Effector memory CD4-positive, alpha-beta T cell (primary cell): Measurements from ENCODE around the gene ZNF430.
"Not testable (repeated sequence)": the region's sequence is repeated elsewhere in the genome, so short reads cannot be mapped to it uniquely, and the experiment has no call there.

Experiments
- DNase-seq, 3 donors: peaks; one replicate each; pipeline ENCODE4 v3.0.0-alpha.2; 2020
- H3K27ac ChIP-seq: 2 replicates; pipeline ENCODE4 v1.7.0; 2013; ENCODE audit warnings: mild to moderate bottlenecking, low read length, moderate library complexity; ENCODE audit not compliant: insufficient read depth, poor library complexity, severe bottlenecking
- H3K27me3 ChIP-seq: replicated peaks from 2 replicates; pipeline ENCODE4 v1.7.0; 2013; ENCODE audit warnings: mild to moderate bottlenecking, low read length; ENCODE audit not compliant: insufficient read depth, control insufficient read depth, poor library complexity, severe bottlenecking
- H3K36me3 ChIP-seq: 2 replicates; pipeline ENCODE4 v1.7.0; 2013; ENCODE audit warnings: mild to moderate bottlenecking, low read length, moderate library complexity; ENCODE audit not compliant: control insufficient read depth, insufficient read depth
- H3K4me1 ChIP-seq: 2 replicates; pipeline ENCODE4 v1.7.0; 2013; ENCODE audit warnings: low read length, mild to moderate bottlenecking; ENCODE audit not compliant: control insufficient read depth, insufficient read depth, poor library complexity, severe bottlenecking
- H3K4me3 ChIP-seq: 2 replicates; pipeline ENCODE4 v1.7.0; 2013; ENCODE audit warnings: low read length, low read depth, mild to moderate bottlenecking; ENCODE audit not compliant: insufficient read depth, poor library complexity, severe bottlenecking
- H3K9me3 ChIP-seq: 2 replicates; pipeline ENCODE4 v1.7.0; 2013; ENCODE audit warnings: mild to moderate bottlenecking, low read length, moderate library complexity; ENCODE audit not compliant: control insufficient read depth
- total RNA-seq, 3 donors: gene quantifications; one replicate each; lab custom pipeline; 2026; lab: John Stamatoyannopoulos, UW

The ZNF430 gene
- total RNA-seq: 38.7 to 58.8 (median 50.1) reads per million in 3 donors

DNA sequence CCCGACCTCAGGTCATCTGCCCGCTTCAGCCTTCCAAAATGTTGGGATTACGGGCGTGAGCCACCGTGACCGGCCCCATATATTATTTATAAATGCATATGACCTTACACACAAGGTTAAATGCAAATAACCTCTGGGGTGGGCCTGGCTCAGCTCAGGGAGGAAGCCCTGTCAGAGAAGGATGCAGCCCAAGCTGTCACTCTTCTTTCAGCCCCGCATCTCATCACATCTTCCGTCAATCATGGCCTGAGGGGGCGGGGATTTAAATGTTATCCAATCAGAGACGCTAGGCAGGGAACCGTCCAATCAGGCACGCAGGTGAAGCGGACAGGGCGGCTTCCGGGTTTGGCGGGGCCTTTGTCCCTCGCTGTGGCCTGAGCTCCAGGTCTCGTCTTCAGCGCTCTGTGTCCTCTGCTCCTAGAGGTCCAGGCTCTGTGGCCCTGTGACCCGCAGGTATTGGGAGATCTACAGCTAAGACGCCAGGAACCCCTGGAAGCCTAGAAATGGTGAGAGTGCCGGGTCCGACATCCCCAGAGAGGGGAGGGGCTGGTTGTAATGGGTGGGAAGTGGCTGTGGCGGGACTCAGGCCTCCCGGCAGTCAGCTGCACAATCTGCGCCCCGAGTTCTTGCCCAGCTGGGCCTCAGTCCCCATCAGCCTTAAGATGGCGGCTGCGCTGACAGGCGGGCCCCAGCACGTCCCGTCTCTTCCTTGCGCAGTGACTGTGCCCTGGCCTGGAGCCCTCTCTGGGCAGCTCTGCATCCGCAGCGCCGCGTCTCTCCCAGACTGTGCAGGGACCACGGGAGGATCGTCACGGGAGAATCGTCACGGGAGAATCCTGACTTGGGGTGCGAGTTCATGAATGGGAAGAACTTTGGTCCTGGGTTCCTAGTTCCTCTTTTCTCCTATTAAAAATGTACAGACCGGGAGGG is at the start of gene ZNF430:
ZNF430 (plus strand) TSS at position 360 of the 930 bp plus-strand sequence; CDS start at position 504, 144 bp downstream.
- Histone ChIP-seq H3K27ac (peak within 1 kb of the TSS; percentile 97), H3K4me3 (peak within 1 kb of the TSS; percentile 95), H3K36me3 (peaks cover under 1% of the 10 kb centered on the region), H3K4me1 (peaks cover 10% of the 10 kb centered on the region), H3K27me3 (no peaks in the 10 kb centered on the region), H3K9me3 (no peaks in the 10 kb centered on the region)
- DNase-seq: peak; percentile 82 to 91 (median 91)

DNA sequence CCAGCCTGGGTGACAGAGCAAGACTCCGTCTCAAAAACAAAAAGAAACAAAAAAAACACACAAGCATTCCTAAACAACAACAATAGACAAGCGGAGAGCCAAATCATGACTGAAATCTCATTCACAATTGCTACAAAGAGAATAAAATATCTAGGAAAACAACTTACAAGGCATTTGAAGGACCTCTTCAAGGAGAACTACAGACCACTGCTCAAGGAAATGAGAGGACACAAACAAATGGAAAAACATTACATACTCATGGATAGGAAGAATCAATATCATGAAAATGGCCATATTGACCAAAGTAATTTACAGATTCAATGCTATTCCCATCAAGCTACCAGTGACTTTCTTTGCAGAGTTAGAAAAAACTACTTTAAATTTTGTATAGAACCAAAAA is 27.7 kb upstream of the ZNF430 start:
- H3K27me3 ChIP-seq, H3K27ac ChIP-seq, H3K4me3 ChIP-seq, H3K4me1 ChIP-seq, DNase-seq, H3K36me3 ChIP-seq, H3K9me3 ChIP-seq: not testable (repeated sequence)

DNA sequence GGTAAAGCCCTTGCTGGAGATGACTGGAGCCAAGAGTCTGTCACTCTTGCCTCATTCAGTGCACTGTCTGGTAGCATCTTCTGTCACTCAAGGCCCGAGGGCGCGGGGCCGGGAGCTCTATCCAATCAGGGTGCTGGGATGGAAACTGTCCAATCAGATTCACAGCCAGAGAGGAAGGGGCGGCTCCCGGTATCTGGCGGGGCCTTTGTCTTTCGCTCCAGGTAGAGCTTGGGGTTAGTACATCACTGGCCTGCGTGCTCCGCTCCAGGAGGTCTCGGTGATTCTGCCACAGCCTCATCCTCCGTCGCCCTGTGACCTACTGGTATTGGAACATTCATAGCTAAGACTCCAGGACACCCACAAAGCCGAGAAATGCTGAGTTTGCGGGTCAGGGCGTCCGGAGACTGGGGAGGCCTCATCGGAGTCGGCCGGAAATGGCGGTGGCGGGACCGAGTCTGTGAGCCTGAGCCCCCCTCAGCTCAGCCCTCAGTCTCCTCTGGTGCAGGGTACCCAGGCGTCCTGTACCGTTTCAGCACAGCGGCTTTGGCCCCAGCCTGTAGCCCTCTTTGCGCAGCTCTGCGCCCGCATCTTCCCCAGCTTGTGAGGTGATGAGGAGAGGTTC is 20.6 kb upstream of the ZNF430 start:
- H3K4me3 ChIP-seq: peak overlapping the region; percentile 60
- no peaks in the 10 kb centered on the region for H3K36me3 ChIP-seq
- no peaks in the 10 kb centered on the region for H3K9me3 ChIP-seq
- peak; percentile 69 to 82 (median 82) for DNase-seq
- H3K27ac ChIP-seq: no peak overlapping the region
- no peaks in the 10 kb centered on the region for H3K4me1 ChIP-seq
- no peaks in the 10 kb centered on the region for H3K27me3 ChIP-seq

DNA sequence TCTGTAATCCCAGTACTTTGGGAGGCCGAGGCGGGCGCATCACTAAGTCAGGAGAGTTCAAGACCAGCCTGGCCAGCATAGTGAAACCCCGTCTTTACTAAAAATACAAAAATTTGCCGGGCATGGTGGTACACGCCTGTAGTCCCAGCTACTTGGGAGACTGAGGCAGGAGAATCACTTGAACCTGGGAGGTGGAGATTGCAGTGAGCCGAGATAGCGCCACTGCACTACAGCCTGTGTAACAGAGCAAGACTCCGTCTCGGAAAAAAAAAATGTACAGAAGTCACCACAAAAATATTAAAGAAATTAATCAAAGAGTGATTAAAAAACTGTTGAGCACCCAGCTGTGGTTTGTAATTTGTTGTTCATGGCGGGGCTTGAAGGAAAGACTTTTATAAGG is 781 bp downstream of the ZNF430 start:
- Histone ChIP-seq H3K27ac (peak overlapping the region; percentile 97), H3K4me3 (peak overlapping the region; percentile 95), H3K4me1 (peaks cover 10% of the 10 kb centered on the region)
- H3K9me3 ChIP-seq, H3K36me3 ChIP-seq, H3K27me3 ChIP-seq, DNase-seq: not testable (repeated sequence)

DNA sequence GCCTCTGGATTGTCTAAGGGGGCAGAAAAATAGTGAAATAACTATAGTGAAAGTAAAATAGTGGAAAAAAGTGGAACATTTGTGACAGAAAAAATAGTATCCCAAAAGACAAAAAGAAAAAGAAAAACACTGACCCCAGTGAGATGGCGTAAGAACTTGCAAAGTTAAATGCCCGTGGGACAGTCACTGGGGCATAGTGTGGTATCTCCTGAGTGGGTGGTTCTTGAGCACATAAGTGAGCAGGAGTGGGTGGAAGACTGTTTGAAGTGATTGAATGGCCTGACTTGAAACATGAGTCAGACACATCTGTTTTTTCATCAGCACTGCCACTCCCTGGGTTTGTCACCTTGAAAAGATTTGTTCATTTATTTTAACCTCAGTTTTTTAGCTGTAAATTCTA is 2.5 kb downstream of the ZNF430 start:
- Histone ChIP-seq H3K36me3 (peaks cover 5% of the 10 kb centered on the region), H3K27me3 (no peaks in the 10 kb centered on the region), H3K9me3 (no peaks in the 10 kb centered on the region), H3K4me3 (no peak overlapping the region), H3K4me1 (peaks cover 18% of the 10 kb centered on the region), H3K27ac (no peak overlapping the region)
- DNase-seq: no peak

DNA sequence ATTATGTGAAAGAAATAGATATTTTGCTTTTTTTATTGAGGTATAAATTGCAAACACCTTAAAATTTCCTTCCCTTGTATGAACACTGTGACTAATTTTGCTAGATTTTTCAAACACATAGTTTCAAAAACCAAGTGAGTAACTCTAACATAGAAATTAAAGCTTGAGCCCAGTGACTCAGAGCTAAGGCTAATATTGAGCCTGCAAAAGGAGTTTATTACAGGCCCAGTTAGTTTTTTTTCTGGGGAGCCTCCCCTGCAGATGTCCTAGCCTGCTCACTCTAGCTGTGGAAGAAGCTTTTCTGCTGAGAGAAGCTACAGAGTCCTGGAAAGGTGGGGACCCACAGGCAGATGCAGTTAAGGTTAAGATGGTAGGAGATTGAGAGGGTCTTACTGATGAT is 3.4 kb downstream of the ZNF430 start:
- no peaks in the 10 kb centered on the region for H3K27me3 ChIP-seq
- no peak overlapping the region for H3K4me3 ChIP-seq
- no peak for DNase-seq
- H3K4me1 ChIP-seq: peaks cover 18% of the 10 kb centered on the region
- no peak overlapping the region for H3K27ac ChIP-seq
- H3K36me3 ChIP-seq: peaks cover 5% of the 10 kb centered on the region
- H3K9me3 ChIP-seq: no peaks in the 10 kb centered on the region

DNA sequence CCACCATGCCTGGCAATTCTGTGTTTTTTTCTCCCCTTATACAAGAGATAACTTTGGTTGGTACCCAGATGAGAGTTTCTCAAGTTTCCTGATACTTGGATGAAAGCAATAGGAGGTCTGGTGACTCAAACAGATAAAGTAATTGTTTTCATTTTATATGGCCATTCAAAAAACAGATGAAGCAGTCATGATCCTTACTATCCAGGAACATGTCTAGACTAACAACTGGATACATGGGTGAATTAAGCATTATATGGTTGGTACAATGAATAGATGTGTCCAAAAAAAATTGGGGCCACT is 8.5 kb downstream of the ZNF430 start:
- Histone ChIP-seq H3K9me3 (no peaks in the 10 kb centered on the region), H3K27me3 (no peaks in the 10 kb centered on the region), H3K27ac (no peak overlapping the region), H3K4me1 (peaks cover 8% of the 10 kb centered on the region), H3K4me3 (no peak overlapping the region), H3K36me3 (peaks cover 14% of the 10 kb centered on the region)
- DNase-seq: no peak

DNA sequence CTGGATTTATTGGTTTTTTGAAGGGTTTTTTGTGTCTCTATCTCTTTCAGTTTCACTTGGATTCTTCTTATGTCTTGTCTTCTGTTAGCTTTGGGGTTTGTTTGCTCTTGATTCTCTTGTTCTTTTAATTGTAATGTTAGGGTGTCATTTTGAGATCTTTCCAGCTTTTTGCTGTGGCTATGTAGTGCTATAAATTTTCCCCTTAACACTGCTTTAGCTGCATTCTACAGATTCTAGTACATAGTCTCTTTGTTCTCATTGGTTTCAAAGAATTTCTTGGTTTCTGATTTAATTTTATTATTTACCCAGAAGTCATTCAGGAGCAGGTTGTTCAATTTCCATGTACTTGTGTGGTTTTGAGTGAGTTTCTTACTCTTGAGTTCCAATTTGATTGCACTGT is 24.6 kb downstream of the ZNF430 start:
- no peaks in the 10 kb centered on the region for H3K4me1 ChIP-seq
- H3K36me3 ChIP-seq: peaks cover 58% of the 10 kb centered on the region
- H3K27me3 ChIP-seq: no peaks in the 10 kb centered on the region
- H3K4me3 ChIP-seq: no peak overlapping the region
- no peak for DNase-seq
- H3K9me3 ChIP-seq: peaks cover 16% of the 10 kb centered on the region
- H3K27ac ChIP-seq: no peak overlapping the region

DNA sequence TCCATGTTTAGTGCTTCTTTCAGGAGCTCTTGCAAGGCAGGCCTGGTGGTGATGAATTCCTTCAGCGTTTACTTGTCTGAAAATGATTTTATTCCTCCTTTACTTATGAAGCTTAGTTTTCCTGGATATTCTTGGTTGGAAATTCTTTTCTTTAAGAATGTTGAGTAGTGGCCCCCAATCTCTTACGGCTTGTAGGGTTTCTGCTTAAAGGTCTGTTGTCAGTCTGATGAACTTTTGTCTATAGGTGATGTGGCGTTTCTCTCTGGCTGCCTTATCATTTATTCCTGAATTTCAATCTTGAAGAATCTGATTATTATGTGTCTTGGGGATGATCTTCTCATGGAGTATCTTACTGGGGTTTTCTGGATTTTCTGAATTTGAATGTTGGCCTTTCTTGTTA is 26.0 kb downstream of the ZNF430 start:
- H3K27ac ChIP-seq: no peak overlapping the region
- DNase-seq: no peak
- peaks cover 63% of the 10 kb centered on the region for H3K36me3 ChIP-seq
- peaks cover 16% of the 10 kb centered on the region for H3K9me3 ChIP-seq
- H3K4me1 ChIP-seq: no peaks in the 10 kb centered on the region
- H3K4me3 ChIP-seq: no peak overlapping the region
- no peaks in the 10 kb centered on the region for H3K27me3 ChIP-seq

DNA sequence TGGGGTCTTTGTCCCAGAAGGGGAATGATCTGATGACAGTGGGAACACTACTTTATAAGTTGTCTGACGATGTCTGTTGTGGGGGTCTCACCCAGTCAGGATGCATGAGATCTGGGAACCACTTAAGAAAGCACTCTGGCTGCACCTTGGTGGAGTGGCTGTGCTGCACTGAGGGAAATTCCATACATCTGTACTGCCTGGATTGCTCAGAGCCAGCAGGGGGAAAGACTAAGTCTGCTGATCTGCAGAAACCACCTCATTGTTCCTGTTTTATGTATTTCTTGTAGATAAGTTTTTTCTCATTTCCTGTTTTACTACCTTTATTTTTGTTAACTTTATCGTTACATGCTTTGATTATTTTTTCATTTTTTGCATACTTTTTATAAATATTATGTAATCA is 27.3 kb downstream of the ZNF430 start:
- H3K9me3 ChIP-seq: peaks cover 19% of the 10 kb centered on the region

More for the DNA sequence above, 27.3 kb downstream of the ZNF430 start:
- H3K4me3 ChIP-seq: no peak overlapping the region
- H3K4me1 ChIP-seq: no peaks in the 10 kb centered on the region
- DNase-seq: no peak
- no peak overlapping the region for H3K27ac ChIP-seq
- peaks cover 65% of the 10 kb centered on the region for H3K36me3 ChIP-seq
- H3K27me3 ChIP-seq: no peaks in the 10 kb centered on the region
